GM10266 (cell line): ENCODE data around the gene INTS7.

ENCODE experiments used
- DNase-seq: peaks from one replicate; pipeline ENCODE4 v3.0.0; 2012; ENCODE audit errors: extremely low spot score
- CTCF ChIP-seq: IDR thresholded peaks from 2 replicates; pipeline ENCODE4 v1.5.1; 2012; ENCODE audit warnings: mild to moderate bottlenecking, low read depth; ENCODE audit not compliant: control insufficient read depth, insufficient read depth; ENCODE audit errors: missing control alignments

INTS7 gene

GRCh38 chr1:211901945-211902344 is 133.4 kb downstream of the INTS7 start:
- DNase-seq, result no peak
- no peak for TF ChIP-seq CTCF

DNA sequence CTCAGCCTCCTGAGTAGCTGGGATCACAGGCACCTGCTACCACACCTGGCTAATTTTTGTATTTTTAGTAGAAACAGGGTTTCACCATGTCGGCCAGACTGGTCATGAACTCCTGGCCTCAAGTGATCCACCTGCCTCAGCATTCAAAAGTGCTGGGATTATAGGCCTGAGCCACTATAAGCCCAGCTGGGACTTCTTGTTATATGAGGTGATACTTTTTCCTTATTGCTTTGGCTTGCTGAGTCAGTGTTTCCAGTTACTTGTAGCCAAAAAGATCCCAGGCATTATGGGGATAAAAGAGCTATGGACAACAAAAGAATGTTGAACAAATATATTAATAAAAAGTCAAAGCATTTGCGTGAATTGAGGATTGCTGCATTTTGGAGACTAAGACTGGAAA is 134.9 kb downstream of the INTS7 start:
- no peak for DNase-seq
- no peak for TF ChIP-seq CTCF

DNA sequence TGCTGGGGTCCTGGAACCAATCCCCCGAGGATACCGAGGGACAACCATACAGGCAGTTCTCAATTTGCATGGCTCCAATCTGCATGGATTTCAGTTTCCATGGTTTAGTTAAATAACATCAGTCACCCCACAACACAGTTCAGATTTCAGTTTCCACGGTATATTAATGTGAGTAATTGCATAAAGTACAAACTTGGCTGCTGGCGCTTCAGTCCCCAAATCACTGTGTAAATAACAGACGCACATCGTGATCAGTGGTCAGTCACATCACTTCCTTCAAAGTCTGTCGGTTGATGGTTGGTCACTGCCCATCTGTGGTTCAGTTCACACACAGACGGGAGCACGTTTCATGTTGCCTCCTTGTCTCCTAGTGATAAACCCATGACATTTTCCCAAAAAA is 138.4 kb downstream of the INTS7 start:
- no peak for TF ChIP-seq CTCF

GRCh38 chr1:211895126-211895759 is 140.1 kb downstream of the INTS7 start:
- no peak for DNase-seq
- TF ChIP-seq CTCF, result no peak

More for the DNA sequence above, 138.4 kb downstream of the INTS7 start:
- DNase-seq, result no peak

DNA sequence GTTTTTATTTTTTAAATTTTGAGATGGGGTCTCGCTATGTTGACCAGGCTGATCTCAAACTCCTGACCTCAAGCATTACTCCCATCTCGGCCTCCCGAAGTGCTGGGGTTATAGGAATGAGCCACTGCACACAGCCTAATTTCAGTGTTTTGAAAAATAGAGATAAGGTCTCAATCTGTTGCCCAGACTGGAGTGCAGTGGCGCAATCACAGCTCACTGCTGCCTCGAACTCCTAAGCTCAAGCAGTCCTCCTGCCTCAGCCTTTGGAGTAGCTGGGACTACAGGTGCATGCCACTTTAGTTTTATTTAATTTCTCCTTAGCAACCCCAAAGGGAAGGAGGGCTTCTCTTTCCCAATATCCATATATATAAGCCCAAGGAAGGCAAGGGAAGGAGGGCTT is 141.0 kb downstream of the INTS7 start:
- no peak for TF ChIP-seq CTCF
- no peak for DNase-seq

GRCh38 chr1:211893260-211893659 is 142.1 kb downstream of the INTS7 start:
- DNase-seq, result no peak
- no peak for TF ChIP-seq CTCF

DNA sequence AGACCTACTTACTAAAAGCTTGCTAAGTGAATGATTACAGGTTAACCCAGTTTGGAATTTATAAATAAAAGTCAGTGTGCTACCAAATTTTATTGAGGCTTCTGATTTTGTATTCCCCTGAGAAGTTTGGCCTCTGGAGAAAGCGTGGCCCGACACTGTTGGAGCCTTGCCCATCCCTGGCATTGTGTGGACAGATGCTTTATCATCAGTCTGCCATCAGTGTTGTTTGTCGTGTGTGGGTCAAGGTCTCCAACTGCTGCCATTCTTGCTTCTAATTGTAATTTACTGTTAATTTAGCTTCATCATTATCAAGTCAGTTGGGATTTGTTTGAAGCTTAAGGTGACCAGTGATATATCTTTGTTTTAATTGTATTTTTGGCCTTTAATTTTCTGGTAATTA is 142.8 kb downstream of the INTS7 start:
- no peak for DNase-seq
- TF ChIP-seq CTCF, result no peak
